Activated naive CD8-positive, alpha-beta T cell treated with anti-CD3 and anti-CD28 coated beads, Interleukin-2, amount 10 ng/mL, durations not matched to agents 7 days and 5 days (primary cell): ENCODE data around the gene SENP5. TPM values are rescaled to one million over a fixed set of nuclear protein-coding genes. Genes with fewer than 3 reads are reported as not detected.
"Not testable (repeated sequence)": the region's sequence is repeated elsewhere in the genome, so short reads cannot be mapped to it uniquely, and the experiment has no call there.

Experiments used
- ATAC-seq: fragments of 150-1000 bp; cut with Tn5 transposase; one replicate; pipeline ENCODE4 v1.10.0; 2021; ENCODE audit warnings: low read depth, moderate library complexity
- POLR2A ChIA-PET: fragments of 350-600 bp; sonication (Branson Sonifier 250); formaldehyde crosslinking; loops from one replicate; lab custom pipeline; 2021; ENCODE audit warnings: antibody characterized with exemption; lab: Charles Lee
- DNase-seq: peaks from one replicate; pipeline ENCODE4 v3.0.0; 2021
- H3K27ac Mint-ChIP-seq: one replicate; pipeline ENCODE4 v1.8.0; 2022; ENCODE audit warnings: mild to moderate bottlenecking, mixed read lengths
- H3K27me3 Mint-ChIP-seq: one replicate; pipeline ENCODE4 v1.8.0; 2022; ENCODE audit warnings: mild to moderate bottlenecking, moderate library complexity, mixed read lengths
- H3K36me3 Mint-ChIP-seq: one replicate; pipeline ENCODE4 v1.8.0; 2021; ENCODE audit warnings: mild to moderate bottlenecking, mixed read lengths
- H3K4me1 Mint-ChIP-seq: one replicate; pipeline ENCODE4 v1.8.0; 2021; ENCODE audit warnings: mixed read lengths
- H3K4me3 Mint-ChIP-seq: one replicate; pipeline ENCODE4 v1.8.0; 2022; ENCODE audit warnings: mild to moderate bottlenecking, moderate library complexity, mixed read lengths
- H3K9me3 Mint-ChIP-seq: one replicate; pipeline ENCODE4 v1.8.0; 2021; ENCODE audit warnings: mixed read lengths
- total RNA-seq, 2 experiments: library from RNA; stranded (reverse); gene quantifications; one replicate each; pipeline ENCODE4 v1.2.3, GENCODE V29; 2021

SENP5 gene
- total RNA-seq, 2 experiments from 2014 or later, result 37.5 to 37.9 TPM

- H3K27ac Mint-ChIP-seq, result no peak overlapping the region
- peaks cover 3% of the 10 kb centered on the region for H3K4me1 Mint-ChIP-seq
- POLR2A ChIA-PET, result no interaction called here
- no peak for ATAC-seq
- no peak overlapping the region for H3K4me3 Mint-ChIP-seq
- H3K27me3 Mint-ChIP-seq, result peaks cover 2% of the 10 kb centered on the region
- H3K36me3 Mint-ChIP-seq, result no peaks in the 10 kb centered on the region
- no peak for DNase-seq
- H3K9me3 Mint-ChIP-seq, result no peaks in the 10 kb centered on the region
Observed at GRCh38 chr3:196849180-196849741, 18.5 kb upstream of the SENP5 start.

- H3K27ac Mint-ChIP-seq, H3K9me3 Mint-ChIP-seq, DNase-seq, H3K4me3 Mint-ChIP-seq, ATAC-seq, H3K4me1 Mint-ChIP-seq, H3K27me3 Mint-ChIP-seq, H3K36me3 Mint-ChIP-seq, POLR2A ChIA-PET: not testable (repeated sequence)
Observed at GRCh38 chr3:196863000-196863399, 4.7 kb upstream of the SENP5 start.

DNA sequence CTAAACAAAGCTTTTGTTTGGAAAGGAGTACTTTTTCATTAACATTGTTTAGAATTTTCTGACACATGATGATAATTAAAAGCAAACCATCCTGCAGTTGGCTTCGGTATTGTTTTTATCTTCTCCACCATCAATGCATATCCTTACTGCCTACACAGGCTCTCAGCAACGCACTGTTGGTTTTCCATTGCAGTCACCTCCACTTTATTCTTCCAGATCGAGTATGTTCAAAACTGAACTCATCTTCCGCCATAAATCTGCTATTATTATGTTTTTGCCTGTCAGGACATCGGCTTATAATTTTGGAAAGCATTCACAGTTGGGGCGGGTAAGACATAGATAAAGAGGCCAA lies 589 bp upstream of the SENP5 start:
- POLR2A ChIA-PET, result interaction anchor here (0.5 to 3.1 kb wide), 17 partner anchors 9 to 845 kb away, joined by 3 to 37 read pairs (median 5); partner anchors contain the start of genes CEP19, FBXO45, NCBP2 and PAK2
- peak overlapping the region; percentile 89 for H3K27ac Mint-ChIP-seq
- H3K27me3 Mint-ChIP-seq, result no peaks in the 10 kb centered on the region
- H3K9me3 Mint-ChIP-seq, result peaks cover 7% of the 10 kb centered on the region
- DNase-seq (no peak), ATAC-seq (no peak)
- H3K4me1 Mint-ChIP-seq, result peaks cover 13% of the 10 kb centered on the region
- peaks cover 3% of the 10 kb centered on the region for H3K36me3 Mint-ChIP-seq
- peak overlapping the region; percentile 87 for H3K4me3 Mint-ChIP-seq

DNA sequence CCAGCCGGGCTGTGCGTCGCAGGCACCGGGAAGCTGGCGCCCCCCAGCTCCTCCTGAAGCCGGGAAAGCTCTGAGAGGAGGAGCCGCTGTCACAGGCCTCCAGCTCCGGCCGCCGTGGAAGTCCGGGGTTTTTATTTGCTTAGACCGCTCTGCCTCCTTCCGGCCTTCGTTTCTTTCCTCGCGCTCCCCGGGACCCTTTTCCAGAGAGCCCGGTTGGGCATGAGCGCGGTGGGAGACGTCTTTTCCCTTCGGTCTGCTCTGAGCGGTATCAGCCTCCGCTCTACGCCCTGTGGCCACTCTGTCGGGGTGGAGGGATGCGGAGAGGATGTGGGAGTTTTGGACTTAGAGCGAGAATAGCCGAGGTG lies 559 bp downstream of the SENP5 start:
- ATAC-seq (peak; percentile 15), DNase-seq (peak; percentile 52)
- POLR2A ChIA-PET, result interaction anchor here (0.7 to 3.1 kb wide), 21 partner anchors 8 to 844 kb away, joined by 3 to 37 read pairs (median 4); partner anchors contain the start of genes CEP19, DYNLT2B, FBXO45 and NCBP2
- H3K9me3 Mint-ChIP-seq, result peaks cover 4% of the 10 kb centered on the region
- H3K27ac Mint-ChIP-seq, result peak overlapping the region; percentile 94
- peak overlapping the region; percentile 97 for H3K4me3 Mint-ChIP-seq
- peaks cover 13% of the 10 kb centered on the region for H3K4me1 Mint-ChIP-seq
- no peaks in the 10 kb centered on the region for H3K27me3 Mint-ChIP-seq
- peaks cover 6% of the 10 kb centered on the region for H3K36me3 Mint-ChIP-seq

DNA sequence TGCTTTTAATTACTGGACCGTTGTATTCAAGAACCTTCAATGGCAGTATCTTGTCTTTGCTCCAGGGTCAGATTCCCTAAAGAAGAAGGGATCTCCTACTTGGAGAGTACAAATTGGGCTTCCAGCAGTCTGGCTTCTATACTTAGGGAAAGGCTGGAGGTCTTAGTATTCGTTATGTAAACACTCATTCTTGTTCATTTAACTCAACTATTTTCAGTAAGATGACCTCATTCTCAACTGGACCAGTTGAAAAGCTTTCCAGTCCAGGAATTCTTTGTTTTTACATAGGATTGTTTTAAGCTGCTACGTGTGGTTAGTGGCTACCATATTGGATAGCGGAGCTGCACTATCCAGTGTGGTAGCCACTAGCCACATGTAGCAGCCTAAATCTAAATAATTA lies 4.6 kb downstream of the SENP5 start:
- ATAC-seq, result no peak
- H3K4me1 Mint-ChIP-seq, result peaks cover 12% of the 10 kb centered on the region
- no peak overlapping the region for H3K27ac Mint-ChIP-seq

DNA sequence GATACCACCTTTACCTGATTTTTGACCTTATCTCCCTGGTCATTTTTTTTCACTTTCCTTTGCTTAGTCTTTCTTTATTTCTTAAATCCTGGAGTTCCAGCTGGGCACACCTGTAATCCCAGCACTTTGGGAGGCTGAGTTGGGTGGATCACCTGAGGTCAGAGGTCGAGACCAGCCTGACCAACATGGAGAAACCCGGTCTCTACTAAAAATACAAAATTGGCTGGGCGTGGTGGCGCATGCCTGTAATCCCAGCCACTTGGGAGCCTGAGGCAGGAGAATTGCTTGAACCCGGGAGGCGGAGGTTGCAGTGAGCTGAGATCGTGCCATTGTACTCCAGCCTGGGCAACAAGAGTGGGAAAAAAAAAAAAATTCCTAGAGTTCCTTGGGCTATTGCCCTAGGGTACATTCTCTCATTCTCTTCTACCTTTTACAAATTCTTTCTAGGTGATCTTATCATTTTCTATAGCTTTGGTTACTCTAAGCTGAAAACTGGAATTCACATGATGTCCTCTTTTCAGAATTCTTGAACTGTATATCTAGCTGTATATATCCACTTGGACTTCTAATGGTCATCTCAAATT lies 6.9 kb downstream of the SENP5 start:
- H3K36me3 Mint-ChIP-seq, H3K27me3 Mint-ChIP-seq, H3K27ac Mint-ChIP-seq, DNase-seq, H3K4me3 Mint-ChIP-seq, H3K9me3 Mint-ChIP-seq, ATAC-seq, POLR2A ChIA-PET: not testable (repeated sequence)
- H3K4me1 Mint-ChIP-seq, result peaks cover 12% of the 10 kb centered on the region

More for the DNA sequence above, 4.6 kb downstream of the SENP5 start:
- DNase-seq, result no peak
- Mint-ChIP-seq H3K9me3 (no peaks in the 10 kb centered on the region), H3K36me3 (peaks cover 6% of the 10 kb centered on the region), H3K27me3 (no peaks in the 10 kb centered on the region), H3K4me3 (no peak overlapping the region)
- POLR2A ChIA-PET, result no interaction called here

DNA sequence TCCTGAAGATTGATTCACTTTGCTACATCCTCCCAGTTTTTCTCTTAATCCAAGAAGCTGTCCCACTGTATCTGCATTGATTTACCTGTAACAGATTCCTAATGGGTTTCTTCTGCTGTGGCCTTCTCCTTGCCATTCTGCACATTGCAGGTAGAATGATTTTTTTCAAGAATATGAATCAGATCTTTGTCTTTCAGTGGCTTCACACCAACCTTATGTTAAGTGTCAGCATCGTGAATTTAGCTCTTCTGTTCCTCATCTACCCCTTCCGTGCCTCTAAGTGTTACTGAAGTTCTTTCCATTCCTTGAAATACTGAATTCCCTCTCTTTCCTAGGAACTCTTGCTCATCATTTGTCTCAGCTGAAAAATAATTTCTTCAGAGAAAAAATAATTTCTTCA lies 7.5 kb downstream of the SENP5 start:
- Mint-ChIP-seq H3K4me3 (no peak overlapping the region), H3K9me3 (no peaks in the 10 kb centered on the region), H3K36me3 (peaks cover 7% of the 10 kb centered on the region), H3K4me1 (peaks cover 8% of the 10 kb centered on the region), H3K27ac (no peak overlapping the region), H3K27me3 (no peaks in the 10 kb centered on the region)
- ATAC-seq, result no peak
- POLR2A ChIA-PET, result no interaction called here
- no peak for DNase-seq

GRCh38 chr3:196883361-196883760 lies 15.6 kb downstream of the SENP5 start:
- Mint-ChIP-seq H3K27me3 (no peaks in the 10 kb centered on the region), H3K4me3 (peak overlapping the region; percentile 16), H3K27ac (peak overlapping the region; percentile 30), H3K9me3 (no peaks in the 10 kb centered on the region), H3K4me1 (peaks cover 30% of the 10 kb centered on the region), H3K36me3 (peaks cover 15% of the 10 kb centered on the region)
- DNase-seq (no peak), ATAC-seq (peak; percentile 45)
- POLR2A ChIA-PET, result no interaction called here

GRCh38 chr3:196886144-196886543 lies 18.4 kb downstream of the SENP5 start:
- Mint-ChIP-seq H3K27ac (no peak overlapping the region), H3K9me3 (no peaks in the 10 kb centered on the region), H3K36me3 (peaks cover 14% of the 10 kb centered on the region), H3K27me3 (no peaks in the 10 kb centered on the region), H3K4me3 (no peak overlapping the region), H3K4me1 (peaks cover 30% of the 10 kb centered on the region)
- POLR2A ChIA-PET, result no interaction called here
- DNase-seq (no peak), ATAC-seq (no peak)

DNA sequence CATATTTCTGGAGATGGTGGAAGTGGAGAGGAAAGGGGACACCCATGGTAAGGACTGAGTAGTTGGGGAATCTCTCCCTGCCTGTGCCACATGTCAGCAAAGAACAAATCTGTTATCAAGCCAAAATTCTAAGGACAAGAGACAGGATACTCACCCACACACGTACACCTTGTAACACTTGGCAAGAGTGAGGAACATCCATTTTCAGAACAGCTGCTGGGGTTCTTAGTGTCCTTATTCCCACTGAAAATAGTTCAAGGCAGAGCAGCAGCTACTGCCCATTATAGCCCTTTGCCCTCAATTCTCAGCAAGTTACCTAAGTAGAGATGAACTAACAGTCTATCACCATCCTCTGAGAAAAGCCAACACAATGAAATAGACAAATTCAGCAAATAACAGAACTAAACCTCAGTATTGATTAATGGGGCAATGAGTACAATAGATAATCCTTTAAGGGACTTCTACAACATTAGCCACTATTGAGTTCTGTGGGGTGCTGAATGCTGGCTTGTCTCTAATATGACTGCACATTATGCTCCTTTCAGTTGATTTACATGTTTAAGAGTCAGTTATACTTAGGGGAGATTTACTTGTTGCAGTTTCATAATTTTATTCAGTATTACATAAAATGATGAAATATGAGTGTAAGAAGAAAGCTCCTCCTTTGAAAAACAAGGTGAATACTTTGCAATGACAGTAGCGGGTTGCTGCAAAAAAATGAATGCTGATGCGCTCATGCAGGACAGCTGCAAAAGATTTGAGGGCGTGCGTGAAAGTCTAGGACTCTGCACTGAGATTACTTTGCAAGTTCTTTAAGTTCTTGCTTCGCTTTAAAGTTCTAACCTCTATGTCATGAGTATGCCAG lies 22.4 kb downstream of the SENP5 start:
- H3K9me3 Mint-ChIP-seq, result no peaks in the 10 kb centered on the region
- H3K4me1 Mint-ChIP-seq, result peaks cover 20% of the 10 kb centered on the region
- H3K27me3 Mint-ChIP-seq, result no peaks in the 10 kb centered on the region
- H3K27ac Mint-ChIP-seq, result no peak overlapping the region
- H3K36me3 Mint-ChIP-seq, result peaks cover 13% of the 10 kb centered on the region
- POLR2A ChIA-PET, result interaction anchor here (1.1 kb wide), 1 partner anchor 22 kb away, joined by 3 read pairs; no protein-coding TSS in a partner anchor
- no peak for ATAC-seq
- DNase-seq, result no peak
- no peak overlapping the region for H3K4me3 Mint-ChIP-seq

DNA sequence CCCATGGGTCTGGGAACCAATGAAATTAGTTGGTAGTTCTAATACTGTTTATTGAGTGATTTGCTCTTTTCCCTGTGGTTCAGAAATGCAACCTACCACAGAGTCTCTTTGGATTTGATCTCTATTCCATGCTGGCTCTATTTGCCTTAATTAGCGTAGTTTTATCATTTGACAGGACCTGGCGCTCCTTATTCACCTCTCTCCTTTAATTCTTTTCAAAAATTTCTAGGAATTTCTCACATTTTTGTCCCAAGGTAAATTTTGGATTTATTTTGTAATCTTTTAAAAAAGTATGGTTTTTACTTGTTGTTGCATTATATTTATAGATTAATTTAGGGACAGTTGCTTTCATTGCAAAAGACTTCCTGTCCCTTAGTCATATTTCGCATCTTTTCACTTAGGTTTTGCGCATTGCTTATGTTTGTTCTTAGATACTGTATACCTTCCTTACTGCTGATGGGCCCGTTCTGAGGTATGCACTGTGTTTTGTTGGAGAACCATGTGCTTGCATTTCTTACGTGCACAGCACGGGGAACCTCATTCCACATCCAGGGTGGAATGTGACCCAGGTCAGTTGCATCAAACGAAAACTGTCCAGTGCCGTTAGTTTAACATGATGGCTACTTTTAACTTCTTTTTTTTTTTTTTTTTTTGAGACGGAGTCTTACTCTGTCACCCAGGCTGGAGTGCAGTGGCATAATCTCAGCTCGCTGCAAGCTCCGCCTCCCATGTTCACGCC lies 27.0 kb downstream of the SENP5 start:
- peaks cover 6% of the 10 kb centered on the region for H3K36me3 Mint-ChIP-seq
- H3K27me3 Mint-ChIP-seq, result no peaks in the 10 kb centered on the region
- no peaks in the 10 kb centered on the region for H3K9me3 Mint-ChIP-seq
- DNase-seq, result no peak
- H3K4me3 Mint-ChIP-seq, result no peak overlapping the region
- POLR2A ChIA-PET, result no interaction called here
- peaks cover 6% of the 10 kb centered on the region for H3K4me1 Mint-ChIP-seq
- H3K27ac Mint-ChIP-seq, result no peak overlapping the region
- no peak for ATAC-seq

DNA sequence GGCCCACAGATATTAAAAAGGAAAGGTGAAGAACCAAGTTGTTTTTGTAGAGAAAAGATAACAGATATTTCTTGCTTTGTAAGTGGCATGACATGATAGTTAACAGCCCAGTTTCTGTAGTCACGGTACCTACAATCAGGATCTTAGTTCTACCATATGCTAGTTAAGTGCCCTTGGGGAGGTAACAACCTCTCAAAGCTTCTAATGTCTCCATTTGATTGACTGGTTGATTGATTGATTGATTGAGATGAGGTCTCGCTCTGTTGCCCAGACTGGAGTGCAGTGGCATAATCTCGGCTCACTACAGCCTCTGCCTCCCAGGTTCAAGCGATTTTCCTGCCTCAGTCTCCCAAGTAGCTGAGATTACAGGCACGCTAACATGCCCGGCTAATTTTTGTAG lies 28.5 kb downstream of the SENP5 start:
- no peak for ATAC-seq
- Mint-ChIP-seq H3K27ac (no peak overlapping the region), H3K27me3 (no peaks in the 10 kb centered on the region), H3K4me3 (no peak overlapping the region), H3K9me3 (no peaks in the 10 kb centered on the region), H3K36me3 (peaks cover 10% of the 10 kb centered on the region), H3K4me1 (peaks cover 5% of the 10 kb centered on the region)
- no peak for DNase-seq
- POLR2A ChIA-PET, result no interaction called here

- no peaks in the 10 kb centered on the region for H3K27me3 Mint-ChIP-seq
- no peak overlapping the region for H3K4me3 Mint-ChIP-seq
- H3K27ac Mint-ChIP-seq, result no peak overlapping the region
- DNase-seq (no peak), ATAC-seq (no peak)
- POLR2A ChIA-PET, result no interaction called here
- peaks cover 20% of the 10 kb centered on the region for H3K36me3 Mint-ChIP-seq
- H3K4me1 Mint-ChIP-seq, result no peaks in the 10 kb centered on the region
- H3K9me3 Mint-ChIP-seq, result no peaks in the 10 kb centered on the region
Observed at GRCh38 chr3:196901768-196902167, 34.0 kb downstream of the SENP5 start.
